22Rv1 (cell line): ENCODE measurements around the gene MYH9.

Experiments used
- CTCF ChIP-seq: fragments of 450-650 bp; IDR thresholded peaks from 2 replicates; pipeline ENCODE4 v1.5.1; 2017; ENCODE audit warnings: mild to moderate bottlenecking
- ZFX ChIP-seq: fragments of 450-650 bp; IDR thresholded peaks from 2 replicates; pipeline ENCODE4 v1.6.1; 2017; ENCODE audit warnings: antibody characterized with exemption, borderline replicate concordance

DNA sequence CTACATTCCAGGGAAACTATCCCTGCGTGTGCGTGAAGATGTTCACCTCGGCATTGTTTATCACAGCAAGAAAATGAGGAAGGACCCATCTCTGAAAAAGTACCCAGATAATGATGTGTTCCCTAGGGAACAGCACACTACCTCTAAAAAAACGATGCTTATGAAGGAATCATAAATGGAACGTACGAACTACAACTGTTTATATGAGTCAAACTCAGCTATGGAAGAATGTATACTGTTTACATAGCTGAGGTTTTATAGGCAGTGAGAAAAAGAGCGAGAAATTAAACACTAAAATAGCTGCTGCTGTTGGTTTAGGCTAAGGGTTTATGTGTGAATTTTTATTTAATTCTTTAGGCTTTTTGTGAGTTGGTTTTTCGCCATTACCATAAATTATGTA, 85.9 kb downstream of the MYH9 start:
- TF ChIP-seq CTCF: no peak
- no peak for TF ChIP-seq ZFX
